ENCODE data around the gene IL17RD.
A peak's percentile ranks its signal among the peaks of the same experiment; 100 is the strongest.

IL17RD gene

GRCh38 chr3:57109437-57110199 is 55.5 kb downstream of the IL17RD start:
- Histone ChIP-seq H3K9ac (ENCODE audit: low read depth, low read length) (no peak overlapping the region), H3K27ac (ENCODE audit: low read depth, low read length) (peak overlapping the region; percentile 52)

GRCh38 chr3:57108684-57109083 is 56.5 kb downstream of the IL17RD start:
- no peak overlapping the region for H3K9ac ChIP-seq (ENCODE audit: low read depth, low read length)
- no peaks in the 10 kb centered on the region for H3K9me3 ChIP-seq (ENCODE audit: control insufficient read depth, insufficient read depth, low read length)
- H3K36me3 ChIP-seq (ENCODE audit: control insufficient read depth, insufficient read depth, low read length), result peaks cover 45% of the 10 kb centered on the region
- H3K27ac ChIP-seq (ENCODE audit: low read depth, low read length), result no peak overlapping the region
- H3K4me3 ChIP-seq (ENCODE audit: low read depth, low read length), result no peak overlapping the region
- peaks cover 28% of the 10 kb centered on the region for H3K4me1 ChIP-seq (ENCODE audit: control insufficient read depth, insufficient read depth, low read length)
- no peaks in the 10 kb centered on the region for H3K27me3 ChIP-seq (ENCODE audit: control insufficient read depth, insufficient read depth, low read length)

More at GRCh38 chr3:57109437-57110199, 55.5 kb downstream of the IL17RD start:
- Histone ChIP-seq H3K4me3 (ENCODE audit: low read depth, low read length) (no peak overlapping the region), H3K27me3 (ENCODE audit: control insufficient read depth, insufficient read depth, low read length) (no peaks in the 10 kb centered on the region), H3K4me1 (ENCODE audit: control insufficient read depth, insufficient read depth, low read length) (peaks cover 28% of the 10 kb centered on the region), H3K36me3 (ENCODE audit: control insufficient read depth, insufficient read depth, low read length) (peaks cover 35% of the 10 kb centered on the region), H3K9me3 (ENCODE audit: control insufficient read depth, insufficient read depth, low read length) (no peaks in the 10 kb centered on the region)

- Histone ChIP-seq H3K9me3 (ENCODE audit: control insufficient read depth, insufficient read depth, low read length) (no peaks in the 10 kb centered on the region), H3K4me3 (ENCODE audit: low read depth, low read length) (no peak overlapping the region), H3K36me3 (ENCODE audit: control insufficient read depth, insufficient read depth, low read length) (peaks cover 60% of the 10 kb centered on the region)
These were observed 59.6 kb downstream of the IL17RD start for GRCh38 chr3:57105585-57105984.

GRCh38 chr3:57100046-57100695 is 65.0 kb downstream of the IL17RD start:
- H3K27ac ChIP-seq (ENCODE audit: low read depth, low read length), result no peak overlapping the region

More at GRCh38 chr3:57105585-57105984, 59.6 kb downstream of the IL17RD start:
- Histone ChIP-seq H3K27ac (ENCODE audit: low read depth, low read length) (peak overlapping the region; percentile 42), H3K27me3 (ENCODE audit: control insufficient read depth, insufficient read depth, low read length) (no peaks in the 10 kb centered on the region), H3K9ac (ENCODE audit: low read depth, low read length) (no peak overlapping the region), H3K4me1 (ENCODE audit: control insufficient read depth, insufficient read depth, low read length) (peaks cover 15% of the 10 kb centered on the region)

GRCh38 chr3:57098418-57099310 is 66.5 kb downstream of the IL17RD start:
- peaks cover 7% of the 10 kb centered on the region; the same call in 1 of the 2 replicates for H3K4me1 ChIP-seq (ENCODE audit: control insufficient read depth, insufficient read depth, low read length)
- H3K36me3 ChIP-seq (ENCODE audit: control insufficient read depth, insufficient read depth, low read length), result peaks cover 72% of the 10 kb centered on the region

More at GRCh38 chr3:57100046-57100695, 65.0 kb downstream of the IL17RD start:
- Histone ChIP-seq H3K4me3 (ENCODE audit: low read depth, low read length) (no peak overlapping the region), H3K27me3 (ENCODE audit: control insufficient read depth, insufficient read depth, low read length) (no peaks in the 10 kb centered on the region), H3K9ac (ENCODE audit: low read depth, low read length) (no peak overlapping the region), H3K9me3 (ENCODE audit: control insufficient read depth, insufficient read depth, low read length) (no peaks in the 10 kb centered on the region), H3K36me3 (ENCODE audit: control insufficient read depth, insufficient read depth, low read length) (peaks cover 75% of the 10 kb centered on the region), H3K4me1 (ENCODE audit: control insufficient read depth, insufficient read depth, low read length) (no peaks in the 10 kb centered on the region)

GRCh38 chr3:57097536-57097935 is 67.6 kb downstream of the IL17RD start:
- Histone ChIP-seq H3K27me3 (ENCODE audit: control insufficient read depth, insufficient read depth, low read length) (no peaks in the 10 kb centered on the region), H3K9me3 (ENCODE audit: control insufficient read depth, insufficient read depth, low read length) (no peaks in the 10 kb centered on the region), H3K4me3 (ENCODE audit: low read depth, low read length) (no peak overlapping the region), H3K36me3 (ENCODE audit: control insufficient read depth, insufficient read depth, low read length) (peaks cover 69% of the 10 kb centered on the region), H3K9ac (ENCODE audit: low read depth, low read length) (no peak overlapping the region), H3K27ac (ENCODE audit: low read depth, low read length) (no peak overlapping the region), H3K4me1 (ENCODE audit: control insufficient read depth, insufficient read depth, low read length) (peaks cover 7% of the 10 kb centered on the region; the same call in 1 of the 2 replicates)

More at GRCh38 chr3:57098418-57099310, 66.5 kb downstream of the IL17RD start:
- H3K9me3 ChIP-seq (ENCODE audit: control insufficient read depth, insufficient read depth, low read length), result no peaks in the 10 kb centered on the region
- no peaks in the 10 kb centered on the region for H3K27me3 ChIP-seq (ENCODE audit: control insufficient read depth, insufficient read depth, low read length)
- H3K9ac ChIP-seq (ENCODE audit: low read depth, low read length), result no peak overlapping the region
- no peak overlapping the region for H3K27ac ChIP-seq (ENCODE audit: low read depth, low read length)
- no peak overlapping the region for H3K4me3 ChIP-seq (ENCODE audit: low read depth, low read length)

GRCh38 chr3:57095363-57095762 is 69.8 kb downstream of the IL17RD start:
- Histone ChIP-seq H3K4me3 (ENCODE audit: low read depth, low read length) (no peak overlapping the region), H3K27ac (ENCODE audit: low read depth, low read length) (no peak overlapping the region), H3K36me3 (ENCODE audit: control insufficient read depth, insufficient read depth, low read length) (peaks cover 58% of the 10 kb centered on the region), H3K9ac (ENCODE audit: low read depth, low read length) (no peak overlapping the region), H3K4me1 (ENCODE audit: control insufficient read depth, insufficient read depth, low read length) (peaks cover 7% of the 10 kb centered on the region; the same call in 1 of the 2 replicates), H3K27me3 (ENCODE audit: control insufficient read depth, insufficient read depth, low read length) (no peaks in the 10 kb centered on the region), H3K9me3 (ENCODE audit: control insufficient read depth, insufficient read depth, low read length) (no peaks in the 10 kb centered on the region)

GRCh38 chr3:57094575-57094974 is 70.6 kb downstream of the IL17RD start:
- H3K27ac ChIP-seq (ENCODE audit: low read depth, low read length), result no peak overlapping the region
- H3K4me1 ChIP-seq (ENCODE audit: control insufficient read depth, insufficient read depth, low read length), result peaks cover 7% of the 10 kb centered on the region; the same call in 1 of the 2 replicates
- H3K9ac ChIP-seq (ENCODE audit: low read depth, low read length), result no peak overlapping the region; the same call in 1 of the 2 replicates
- H3K9me3 ChIP-seq (ENCODE audit: control insufficient read depth, insufficient read depth, low read length), result no peaks in the 10 kb centered on the region
- H3K4me3 ChIP-seq (ENCODE audit: low read depth, low read length), result no peak overlapping the region
- H3K36me3 ChIP-seq (ENCODE audit: control insufficient read depth, insufficient read depth, low read length), result peaks cover 58% of the 10 kb centered on the region
- no peaks in the 10 kb centered on the region for H3K27me3 ChIP-seq (ENCODE audit: control insufficient read depth, insufficient read depth, low read length)

GRCh38 chr3:57093971-57094535 is 71.1 kb downstream of the IL17RD start:
- H3K27ac ChIP-seq (ENCODE audit: low read depth, low read length), result no peak overlapping the region
- H3K4me1 ChIP-seq (ENCODE audit: control insufficient read depth, insufficient read depth, low read length), result peaks cover 7% of the 10 kb centered on the region; the same call in 1 of the 2 replicates
- no peak overlapping the region for H3K4me3 ChIP-seq (ENCODE audit: low read depth, low read length)
- H3K27me3 ChIP-seq (ENCODE audit: control insufficient read depth, insufficient read depth, low read length), result no peaks in the 10 kb centered on the region
- no peaks in the 10 kb centered on the region for H3K9me3 ChIP-seq (ENCODE audit: control insufficient read depth, insufficient read depth, low read length)
- no peak overlapping the region for H3K9ac ChIP-seq (ENCODE audit: low read depth, low read length)
- peaks cover 53% of the 10 kb centered on the region for H3K36me3 ChIP-seq (ENCODE audit: control insufficient read depth, insufficient read depth, low read length)

GRCh38 chr3:57093489-57093888 is 71.7 kb downstream of the IL17RD start:
- H3K9ac ChIP-seq (ENCODE audit: low read depth, low read length), result no peak overlapping the region
- no peak overlapping the region for H3K4me3 ChIP-seq (ENCODE audit: low read depth, low read length)
- H3K27me3 ChIP-seq (ENCODE audit: control insufficient read depth, insufficient read depth, low read length), result no peaks in the 10 kb centered on the region
- peaks cover 47% of the 10 kb centered on the region for H3K36me3 ChIP-seq (ENCODE audit: control insufficient read depth, insufficient read depth, low read length)
- H3K9me3 ChIP-seq (ENCODE audit: control insufficient read depth, insufficient read depth, low read length), result no peaks in the 10 kb centered on the region
- no peak overlapping the region for H3K27ac ChIP-seq (ENCODE audit: low read depth, low read length)
- H3K4me1 ChIP-seq (ENCODE audit: control insufficient read depth, insufficient read depth, low read length), result peaks cover 8% of the 10 kb centered on the region; the same call in 1 of the 2 replicates

Data from HUES48 (cell line).